ENCODE measurements around the gene AFF2. TPM values are rescaled to one million over a fixed set of nuclear protein-coding genes. Genes with fewer than 3 reads are reported as not detected.

AFF2 gene
- total RNA-seq, 1 experiment from 2014 or later: 0.05 TPM

GRCh38 chrX:148771440-148771839 is 271.0 kb downstream of the AFF2 start (continued):
- TF ChIP-seq REST (IDR thresholded peaks at IDR 0.05; ENCODE audit: low read depth) (no peak), POLR2AphosphoS5 (IDR thresholded peaks at IDR 0.05; ENCODE audit: low read depth, low read length) (no peak), JUND (IDR thresholded peaks at IDR 0.05) (no peak)

GRCh38 chrX:148774276-148774675 is 273.9 kb downstream of the AFF2 start:
- ChIA-PET RAD21 (ENCODE audit: low non-redundant PET in 1 of 2, low total read pairs in 2 of 2, uncharacterized antibody in 2 of 2, unreplicated experiment in 2 of 2) (no interaction called here), POLR2A (no interaction called here)
- no peak for ATAC-seq

More at GRCh38 chrX:148774276-148774675, 273.9 kb downstream of the AFF2 start:
- no peaks in the 10 kb centered on the region for H3K4me1 ChIP-seq (ENCODE audit: control insufficient read depth in 1 of 2, insufficient read depth in 2 of 2, low read length in 2 of 2)
- intact Hi-C loops (cut with micrococcal nuclease): no loop called here
- H3K9ac ChIP-seq (ENCODE audit: low read length): no peak overlapping the region
- no peak overlapping the region for H3K4me3 ChIP-seq (replicated peaks in 1 of 2; ENCODE audit: low read depth in 1 of 2, low read length in 2 of 2)
- no peaks in the 10 kb centered on the region for H3K79me2 ChIP-seq (ENCODE audit: insufficient read depth, low read length)
- no peak overlapping the region for H2AFZ ChIP-seq (ENCODE audit: low read depth, low read length, poor library complexity, severe bottlenecking)
- no peaks in the 10 kb centered on the region for H3K36me3 ChIP-seq (ENCODE audit: control insufficient read depth in 1 of 2, insufficient read depth in 2 of 2, low read length in 2 of 2)
- no peak for DNase-seq (ENCODE audit: low read depth, low spot score)
- H3K27ac ChIP-seq (ENCODE audit: low read depth, low read length): no peak overlapping the region
- H3K4me2 ChIP-seq (ENCODE audit: low read length): no peak overlapping the region
- H4K20me1 ChIP-seq (ENCODE audit: insufficient read depth): no peaks in the 10 kb centered on the region
- H3K9me3 ChIP-seq (ENCODE audit: control insufficient read depth in 1 of 2, insufficient read depth in 1 of 2, low read depth in 1 of 2, low read length in 2 of 2): no peaks in the 10 kb centered on the region
- no TSS peak for BruUV-seq (replicated peaks)
- no peaks in the 10 kb centered on the region for H3K9me2 ChIP-seq (ENCODE audit: insufficient read depth)
- H3K27me3 ChIP-seq (ENCODE audit: insufficient read depth, low read length): no peaks in the 10 kb centered on the region
- CTCF ChIA-PET: no interaction called here
- TF ChIP-seq ZBTB33 (IDR thresholded peaks at IDR 0.05; ENCODE audit: extremely low read depth, insufficient replicate concordance, low read length): no peak
- TF ChIP-seq RAD21 (IDR thresholded peaks at IDR 0.05; ENCODE audit: low read depth): no peak
- TF ChIP-seq SRF (IDR thresholded peaks at IDR 0.05; ENCODE audit: low read depth): no peak
- TF ChIP-seq EZH2phosphoT487 (IDR thresholded peaks at IDR 0.05; ENCODE audit: borderline replicate concordance): no peak
- no peak for TF ChIP-seq SIN3A (IDR thresholded peaks at IDR 0.05; ENCODE audit: low read depth)
- no peak for TF ChIP-seq MAX (IDR thresholded peaks at IDR 0.05)
- no peak for TF ChIP-seq YY1 (IDR thresholded peaks at IDR 0.05; ENCODE audit: extremely low read depth, insufficient replicate concordance, low read depth, low read length)
- no peak for TF ChIP-seq JUND (IDR thresholded peaks at IDR 0.05)
- no peak for TF ChIP-seq SP1 (IDR thresholded peaks at IDR 0.05; ENCODE audit: low read depth)

All from HCT116 (cell line).